ENCODE data around the gene MPRIP. TPM values are rescaled to one million over a fixed set of nuclear protein-coding genes. Genes with fewer than 3 reads are reported as not detected.

The MPRIP gene
- total RNA-seq, 1 experiment from 2014 or later: 258 TPM

DNA sequence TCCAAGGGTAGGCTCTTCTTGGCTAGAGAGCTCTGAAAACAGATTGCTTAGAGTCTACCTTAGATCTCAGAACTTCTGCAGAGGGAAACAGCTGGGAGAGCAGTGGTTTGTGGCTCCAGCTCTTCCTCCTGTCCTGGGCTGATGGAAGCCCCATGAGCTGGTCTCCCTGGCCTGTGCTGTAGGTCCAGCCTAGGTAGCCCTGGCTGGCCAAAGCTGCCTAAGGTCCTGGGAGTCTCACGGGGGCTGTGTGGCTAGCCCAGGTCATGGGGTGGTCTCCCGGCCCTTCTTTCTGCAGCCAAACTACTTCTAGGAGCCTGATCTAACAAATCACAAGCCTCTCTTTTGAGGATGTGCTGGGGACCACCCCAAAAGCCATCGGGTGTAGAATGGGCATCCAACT lies 75.7 kb downstream of the MPRIP start:
- no TSS peak for BruUV-seq (replicated peaks)
- no peak for TF ChIP-seq POLR2A (IDR thresholded peaks at IDR 0.05; ENCODE audit: borderline replicate concordance, extremely low read depth, insufficient read depth, insufficient read length)
- no peak for ATAC-seq
- DNase-seq (ENCODE audit: low read depth, low spot score): no peak
- Histone ChIP-seq H2AFZ (ENCODE audit: low read depth, low read length, poor library complexity, severe bottlenecking) (no peak overlapping the region), H3K9me2 (ENCODE audit: insufficient read depth) (no peaks in the 10 kb centered on the region), H4K20me1 (ENCODE audit: insufficient read depth) (peaks cover 8% of the 10 kb centered on the region; the same call in 1 of the 2 replicates), H3K27me3 (ENCODE audit: insufficient read depth, low read length) (no peaks in the 10 kb centered on the region), H3K4me2 (ENCODE audit: low read length) (no peak overlapping the region), H3K9ac (ENCODE audit: low read length) (no peak overlapping the region), H3K36me3 (ENCODE audit: control insufficient read depth in 1 of 2, insufficient read depth in 2 of 2, low read length in 2 of 2) (no peaks in the 10 kb centered on the region), H3K4me1 (ENCODE audit: control insufficient read depth in 1 of 2, insufficient read depth in 2 of 2, low read length in 2 of 2) (peaks cover 0 to 16% of the 10 kb centered on the region in 2 experiments; a peak in 1 of 4 replicates), H3K9me3 (ENCODE audit: control insufficient read depth in 1 of 2, insufficient read depth in 1 of 2, low read depth in 1 of 2, low read length in 2 of 2) (no peaks in the 10 kb centered on the region), H3K79me2 (ENCODE audit: insufficient read depth, low read length) (peaks cover 96% of the 10 kb centered on the region), H3K27ac (ENCODE audit: low read depth, low read length) (no peak overlapping the region), H3K4me3 (replicated peaks in 1 of 2; ENCODE audit: low read depth in 1 of 2, low read length in 2 of 2) (no peak overlapping the region)
- ChIA-PET POLR2A (no interaction called here), CTCF (no interaction called here), RAD21 (ENCODE audit: low non-redundant PET in 1 of 2, low total read pairs in 2 of 2, uncharacterized antibody in 2 of 2, unreplicated experiment in 2 of 2) (no interaction called here)
- intact Hi-C loops (cut with micrococcal nuclease): no loop called here

DNA sequence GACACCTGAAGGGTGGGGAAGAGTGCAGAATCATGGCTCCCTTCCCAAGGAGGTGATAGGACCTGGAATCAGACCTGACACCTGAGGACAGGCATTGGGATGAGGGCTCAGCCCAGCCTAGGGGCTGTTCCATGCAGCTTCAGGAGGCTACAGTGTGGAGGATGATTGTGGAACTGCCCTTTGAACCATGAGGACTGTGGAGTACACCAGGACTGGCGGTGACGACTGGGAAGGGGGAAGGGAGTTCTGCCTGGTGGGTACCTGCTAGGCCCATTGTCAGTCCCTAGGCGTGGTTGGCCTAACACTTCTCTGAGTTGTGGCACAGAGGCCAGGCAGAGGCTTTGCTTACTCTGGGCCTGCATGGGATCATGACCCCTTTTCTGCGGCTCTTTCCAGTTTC lies 76.1 kb downstream of the MPRIP start:
- ChIA-PET POLR2A (no interaction called here), RAD21 (ENCODE audit: low non-redundant PET in 1 of 2, low total read pairs in 2 of 2, uncharacterized antibody in 2 of 2, unreplicated experiment in 2 of 2) (no interaction called here), CTCF (no interaction called here)
- no peak overlapping the region for H3K4me3 ChIP-seq (replicated peaks in 1 of 2; ENCODE audit: low read depth in 1 of 2, low read length in 2 of 2)
- no peak overlapping the region for H3K27ac ChIP-seq (ENCODE audit: low read depth, low read length)
- no TSS peak for BruUV-seq (replicated peaks)
- intact Hi-C loops (cut with micrococcal nuclease): no loop called here
- H3K36me3 ChIP-seq (ENCODE audit: control insufficient read depth in 1 of 2, insufficient read depth in 2 of 2, low read length in 2 of 2): no peaks in the 10 kb centered on the region
- DNase-seq (ENCODE audit: low read depth, low spot score) (no peak), ATAC-seq (no peak)
- H4K20me1 ChIP-seq (ENCODE audit: insufficient read depth): peaks cover 8% of the 10 kb centered on the region; the same call in 1 of the 2 replicates
- H3K4me1 ChIP-seq (ENCODE audit: control insufficient read depth in 1 of 2, insufficient read depth in 2 of 2, low read length in 2 of 2): peaks cover 0 to 16% of the 10 kb centered on the region in 2 experiments; a peak in 1 of 4 replicates
- no peaks in the 10 kb centered on the region for H3K9me3 ChIP-seq (ENCODE audit: control insufficient read depth in 1 of 2, insufficient read depth in 1 of 2, low read depth in 1 of 2, low read length in 2 of 2)
- H2AFZ ChIP-seq (ENCODE audit: low read depth, low read length, poor library complexity, severe bottlenecking): no peak overlapping the region
- H3K27me3 ChIP-seq (ENCODE audit: insufficient read depth, low read length): no peaks in the 10 kb centered on the region
- H3K9ac ChIP-seq (ENCODE audit: low read length): no peak overlapping the region
- no peak overlapping the region for H3K4me2 ChIP-seq (ENCODE audit: low read length)
- peaks cover 94% of the 10 kb centered on the region for H3K79me2 ChIP-seq (ENCODE audit: insufficient read depth, low read length)
- H3K9me2 ChIP-seq (ENCODE audit: insufficient read depth): no peaks in the 10 kb centered on the region
- no peak for TF ChIP-seq RAD21 (IDR thresholded peaks at IDR 0.05; ENCODE audit: low read depth)
- TF ChIP-seq, protein P1, sequence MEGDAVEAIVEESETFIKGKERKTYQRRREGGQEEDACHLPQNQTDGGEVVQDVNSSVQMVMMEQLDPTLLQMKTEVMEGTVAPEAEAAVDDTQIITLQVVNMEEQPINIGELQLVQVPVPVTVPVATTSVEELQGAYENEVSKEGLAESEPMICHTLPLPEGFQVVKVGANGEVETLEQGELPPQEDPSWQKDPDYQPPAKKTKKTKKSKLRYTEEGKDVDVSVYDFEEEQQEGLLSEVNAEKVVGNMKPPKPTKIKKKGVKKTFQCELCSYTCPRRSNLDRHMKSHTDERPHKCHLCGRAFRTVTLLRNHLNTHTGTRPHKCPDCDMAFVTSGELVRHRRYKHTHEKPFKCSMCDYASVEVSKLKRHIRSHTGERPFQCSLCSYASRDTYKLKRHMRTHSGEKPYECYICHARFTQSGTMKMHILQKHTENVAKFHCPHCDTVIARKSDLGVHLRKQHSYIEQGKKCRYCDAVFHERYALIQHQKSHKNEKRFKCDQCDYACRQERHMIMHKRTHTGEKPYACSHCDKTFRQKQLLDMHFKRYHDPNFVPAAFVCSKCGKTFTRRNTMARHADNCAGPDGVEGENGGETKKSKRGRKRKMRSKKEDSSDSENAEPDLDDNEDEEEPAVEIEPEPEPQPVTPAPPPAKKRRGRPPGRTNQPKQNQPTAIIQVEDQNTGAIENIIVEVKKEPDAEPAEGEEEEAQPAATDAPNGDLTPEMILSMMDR (IDR thresholded peaks at IDR 0.05 in 2 of 3, conservative IDR thresholded peaks at IDR 0.05 in 1 of 3; ENCODE audit: borderline replicate concordance in 1 of 3, insufficient read depth in 1 of 3, low read depth in 2 of 3, low read length in 2 of 3): no peak
- TF ChIP-seq ZNF274 (IDR thresholded peaks at IDR 0.05; ENCODE audit: low read depth, low read length): no peak
- no peak for TF ChIP-seq POLR2A (IDR thresholded peaks at IDR 0.05; ENCODE audit: borderline replicate concordance, extremely low read depth, insufficient read depth, insufficient read length)
- TF ChIP-seq EZH2 (IDR thresholded peaks at IDR 0.05): no peak
- TF ChIP-seq, protein P2, sequence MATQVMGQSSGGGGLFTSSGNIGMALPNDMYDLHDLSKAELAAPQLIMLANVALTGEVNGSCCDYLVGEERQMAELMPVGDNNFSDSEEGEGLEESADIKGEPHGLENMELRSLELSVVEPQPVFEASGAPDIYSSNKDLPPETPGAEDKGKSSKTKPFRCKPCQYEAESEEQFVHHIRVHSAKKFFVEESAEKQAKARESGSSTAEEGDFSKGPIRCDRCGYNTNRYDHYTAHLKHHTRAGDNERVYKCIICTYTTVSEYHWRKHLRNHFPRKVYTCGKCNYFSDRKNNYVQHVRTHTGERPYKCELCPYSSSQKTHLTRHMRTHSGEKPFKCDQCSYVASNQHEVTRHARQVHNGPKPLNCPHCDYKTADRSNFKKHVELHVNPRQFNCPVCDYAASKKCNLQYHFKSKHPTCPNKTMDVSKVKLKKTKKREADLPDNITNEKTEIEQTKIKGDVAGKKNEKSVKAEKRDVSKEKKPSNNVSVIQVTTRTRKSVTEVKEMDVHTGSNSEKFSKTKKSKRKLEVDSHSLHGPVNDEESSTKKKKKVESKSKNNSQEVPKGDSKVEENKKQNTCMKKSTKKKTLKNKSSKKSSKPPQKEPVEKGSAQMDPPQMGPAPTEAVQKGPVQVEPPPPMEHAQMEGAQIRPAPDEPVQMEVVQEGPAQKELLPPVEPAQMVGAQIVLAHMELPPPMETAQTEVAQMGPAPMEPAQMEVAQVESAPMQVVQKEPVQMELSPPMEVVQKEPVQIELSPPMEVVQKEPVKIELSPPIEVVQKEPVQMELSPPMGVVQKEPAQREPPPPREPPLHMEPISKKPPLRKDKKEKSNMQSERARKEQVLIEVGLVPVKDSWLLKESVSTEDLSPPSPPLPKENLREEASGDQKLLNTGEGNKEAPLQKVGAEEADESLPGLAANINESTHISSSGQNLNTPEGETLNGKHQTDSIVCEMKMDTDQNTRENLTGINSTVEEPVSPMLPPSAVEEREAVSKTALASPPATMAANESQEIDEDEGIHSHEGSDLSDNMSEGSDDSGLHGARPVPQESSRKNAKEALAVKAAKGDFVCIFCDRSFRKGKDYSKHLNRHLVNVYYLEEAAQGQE (IDR thresholded peaks at IDR 0.05; ENCODE audit: low read depth): no peak
- TF ChIP-seq SIN3A (IDR thresholded peaks at IDR 0.05; ENCODE audit: low read depth): no peak
- TF ChIP-seq SP1 (IDR thresholded peaks at IDR 0.05; ENCODE audit: low read depth): no peak
- TF ChIP-seq JUND (IDR thresholded peaks at IDR 0.05): no peak
- TF ChIP-seq, protein P3, sequence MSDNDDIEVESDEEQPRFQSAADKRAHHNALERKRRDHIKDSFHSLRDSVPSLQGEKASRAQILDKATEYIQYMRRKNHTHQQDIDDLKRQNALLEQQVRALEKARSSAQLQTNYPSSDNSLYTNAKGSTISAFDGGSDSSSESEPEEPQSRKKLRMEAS (IDR thresholded peaks at IDR 0.05): no peak
- TF ChIP-seq EGR1 (IDR thresholded peaks at IDR 0.05; ENCODE audit: low read depth): no peak
- no peak for TF ChIP-seq CEBPB (IDR thresholded peaks at IDR 0.05; ENCODE audit: low read depth)
- TF ChIP-seq ZFX (IDR thresholded peaks at IDR 0.05): no peak
- no peak for TF ChIP-seq FOSL1 (IDR thresholded peaks at IDR 0.05; ENCODE audit: low read depth)
- no peak for TF ChIP-seq YY1 (IDR thresholded peaks at IDR 0.05; ENCODE audit: extremely low read depth, insufficient replicate concordance, low read depth, low read length)
- TF ChIP-seq ELF1 (IDR thresholded peaks at IDR 0.05; ENCODE audit: borderline replicate concordance, low read depth): no peak
- TF ChIP-seq EZH2phosphoT487 (IDR thresholded peaks at IDR 0.05; ENCODE audit: borderline replicate concordance): no peak
